CD4-positive, CD25-positive, alpha-beta regulatory T cell (primary cell): ENCODE measurements around the gene GPS1. TPM values are rescaled to one million over a fixed set of nuclear protein-coding genes. Genes with fewer than 3 reads are reported as not detected.

Experiments used
- ATAC-seq, 2 donors: fragments of 150-1000 bp; cut with Tn5 transposase; one replicate each; pipeline ENCODE4 v1.10.0; 2021; ENCODE audit warnings: low read depth in 2 of 2, moderate number of reproducible peaks in 2 of 2, moderate library complexity in 1 of 2
- DNase-seq, 3 donors: peaks; one replicate each; pipeline versions ENCODE4 v3.0.0 to v3.0.0-alpha.2; 2012 to 2022; ENCODE audit warnings: mixed read lengths in 1 of 3
- H3K27ac ChIP-seq: one replicate; pipeline ENCODE4 v1.7.0; 2013; ENCODE audit warnings: mild to moderate bottlenecking, low read length; ENCODE audit not compliant: insufficient read depth, poor library complexity, severe bottlenecking
- H3K27me3 ChIP-seq: one replicate; pipeline ENCODE4 v1.7.0; 2013; ENCODE audit warnings: low read length; ENCODE audit not compliant: control insufficient read depth, insufficient read depth
- H3K36me3 ChIP-seq: one replicate; pipeline ENCODE4 v1.7.0; 2013; ENCODE audit warnings: mild to moderate bottlenecking, low read length, moderate library complexity; ENCODE audit not compliant: control insufficient read depth, insufficient read depth
- H3K4me1 ChIP-seq: 2 replicates; pipeline ENCODE4 v1.7.0; 2013; ENCODE audit warnings: mild to moderate bottlenecking, low read length; ENCODE audit not compliant: insufficient read depth, control insufficient read depth, poor library complexity, severe bottlenecking
- H3K4me3 ChIP-seq: one replicate; pipeline ENCODE4 v1.7.0; 2013; ENCODE audit warnings: low read depth, mild to moderate bottlenecking, low read length, moderate library complexity
- H3K9me3 ChIP-seq, 2 experiments: 1 replicate in 1 of 2; 2 replicates in 1 of 2; pipeline ENCODE4 v1.7.0; 2013; ENCODE audit warnings: low read length in 2 of 2, mild to moderate bottlenecking in 1 of 2, moderate library complexity in 1 of 2; ENCODE audit not compliant: control insufficient read depth in 2 of 2
- H3K27ac Mint-ChIP-seq, 3 donors: one replicate each; pipeline ENCODE4 v1.8.0; 2020 to 2022; ENCODE audit warnings: mild to moderate bottlenecking in 3 of 3, mixed read lengths in 3 of 3, moderate library complexity in 2 of 3
- H3K27me3 Mint-ChIP-seq: one replicate; pipeline ENCODE4 v1.8.0; 2022; ENCODE audit warnings: mild to moderate bottlenecking, mixed read lengths
- H3K36me3 Mint-ChIP-seq: one replicate; pipeline ENCODE4 v1.8.0; 2020; ENCODE audit warnings: mixed read lengths
- H3K4me1 Mint-ChIP-seq, 4 donors: one replicate each; pipeline ENCODE4 v1.8.0; 2020 to 2022; ENCODE audit warnings: mixed read lengths in 4 of 4, mild to moderate bottlenecking in 1 of 4
- H3K4me3 Mint-ChIP-seq, 4 donors: one replicate each; pipeline ENCODE4 v1.8.0; 2020 to 2022; ENCODE audit warnings: mild to moderate bottlenecking in 4 of 4, mixed read lengths in 4 of 4, moderate library complexity in 3 of 4
- H3K9me3 Mint-ChIP-seq, 7 donors: one replicate each; pipeline ENCODE4 v1.8.0; 2020 to 2022; ENCODE audit warnings: mixed read lengths in 7 of 7, mild to moderate bottlenecking in 3 of 7, moderate library complexity in 2 of 7
- polyA plus RNA-seq, 4 donors: library from polyadenylated mRNA; unstranded; fragments of 300-500 nt; fragmentation: Illumina TruSeq; gene quantifications; one replicate each; pipeline ENCODE4 v1.2.3, GENCODE V29; 2021
- total RNA-seq: library from RNA; stranded (reverse); gene quantifications from one replicate; pipeline ENCODE4 v1.2.3, GENCODE V29; 2022

GPS1 gene
- total and polyA plus RNA-seq, 5 donors from 2014 or later, result 87.5 to 170 (median 153) TPM

DNA sequence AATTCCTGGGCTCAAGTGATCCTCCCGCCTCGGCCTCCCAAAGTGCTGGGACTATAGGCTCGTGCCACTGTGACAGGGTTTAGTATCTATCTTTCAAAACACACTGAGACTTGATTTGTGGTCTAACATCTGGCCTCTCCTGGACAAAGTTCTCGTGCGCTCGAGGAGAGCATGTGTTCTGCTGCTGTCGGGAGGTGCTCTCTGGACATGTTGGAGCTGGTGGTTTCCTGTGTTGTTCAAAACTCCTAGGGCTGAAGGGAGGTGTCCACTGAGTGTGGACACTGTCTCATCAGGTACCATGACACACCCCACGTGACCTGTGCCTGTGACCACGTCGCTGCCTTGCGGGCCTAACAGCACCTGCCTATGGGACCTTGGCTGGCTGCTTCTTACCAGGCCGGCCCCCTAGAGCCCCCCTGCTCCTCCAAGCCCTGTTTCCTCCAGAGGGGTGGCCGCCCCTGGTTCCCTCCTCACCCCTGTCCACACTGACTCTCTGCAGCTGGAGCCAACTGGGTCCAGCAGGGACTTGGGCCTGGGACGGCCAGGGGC is 5.7 kb upstream of the GPS1 start:
- Mint-ChIP-seq H3K27ac (no peak overlapping the region), H3K36me3 (peaks cover 7% of the 10 kb centered on the region), H3K4me3 (peak overlapping the region in 1 of 4 donors; percentile 52), H3K9me3 (peaks cover 0 to 1% (median 0%) of the 10 kb centered on the region in 7 donors), H3K27me3 (no peaks in the 10 kb centered on the region), H3K4me1 (peaks cover 0 to 15% (median 3%) of the 10 kb centered on the region in 4 donors)
- ATAC-seq (no peak), DNase-seq (no peak)
- H3K4me3 ChIP-seq, result no peak overlapping the region
- H3K4me1 ChIP-seq, result peaks cover 4% of the 10 kb centered on the region
- no peaks in the 10 kb centered on the region for H3K36me3 ChIP-seq
- no peak overlapping the region for H3K27ac ChIP-seq
- no peaks in the 10 kb centered on the region for H3K27me3 ChIP-seq
- H3K9me3 ChIP-seq, result no peaks in the 10 kb centered on the region

DNA sequence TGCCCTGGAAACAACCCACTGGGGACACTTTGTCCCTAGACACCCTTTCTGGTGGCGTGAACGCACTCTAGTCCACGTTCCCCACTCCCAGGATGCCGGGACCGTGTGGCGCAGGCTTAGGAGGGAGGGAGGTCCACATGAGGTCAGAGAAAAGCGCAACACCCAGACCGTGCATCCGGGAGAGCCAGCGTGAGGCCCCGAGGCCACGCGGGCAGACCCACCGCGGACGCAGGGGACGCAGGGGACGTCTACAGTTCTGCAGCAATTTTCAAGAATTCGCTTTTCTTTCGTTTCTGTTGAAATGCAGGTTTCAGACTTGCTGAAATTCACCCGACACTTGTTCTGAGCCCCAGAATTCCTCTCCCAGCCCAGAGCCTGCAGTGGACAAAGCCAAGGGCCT is 4.8 kb upstream of the GPS1 start:
- Mint-ChIP-seq H3K27ac (no peak overlapping the region), H3K27me3 (no peaks in the 10 kb centered on the region), H3K4me1 (peaks cover 0 to 15% (median 3%) of the 10 kb centered on the region in 4 donors), H3K36me3 (peaks cover 7% of the 10 kb centered on the region), H3K9me3 (peaks cover 0 to 1% (median 0%) of the 10 kb centered on the region in 7 donors), H3K4me3 (peak overlapping the region in 2 of 4 donors; percentile 52 to 74)
- ATAC-seq (no peak), DNase-seq (no peak)
- no peaks in the 10 kb centered on the region for H3K36me3 ChIP-seq
- peaks cover 6% of the 10 kb centered on the region for H3K4me1 ChIP-seq
- H3K27me3 ChIP-seq, result no peaks in the 10 kb centered on the region
- no peaks in the 10 kb centered on the region for H3K9me3 ChIP-seq
- H3K4me3 ChIP-seq, result no peak overlapping the region
- H3K27ac ChIP-seq, result no peak overlapping the region

DNA sequence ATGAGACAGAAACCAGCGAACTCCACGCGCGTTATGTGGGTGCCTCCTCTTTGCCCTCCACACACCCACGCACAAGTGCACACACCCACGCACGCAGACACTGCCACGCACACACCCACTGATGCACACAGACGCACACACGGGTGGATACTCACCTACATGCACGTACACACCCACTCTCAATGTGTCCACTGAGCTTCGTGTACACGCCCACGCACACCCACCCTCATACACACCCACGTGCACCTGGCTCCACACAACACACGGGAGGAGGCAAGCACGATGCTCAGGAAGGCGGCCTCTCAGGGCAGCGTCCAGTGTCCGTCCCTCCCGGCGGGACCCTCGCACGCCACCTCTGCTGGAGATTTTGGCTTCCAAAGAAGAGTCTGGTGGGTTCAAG is 4.3 kb upstream of the GPS1 start:
- Histone ChIP-seq H3K4me3 (no peak overlapping the region), H3K36me3 (no peaks in the 10 kb centered on the region), H3K4me1 (peaks cover 8% of the 10 kb centered on the region), H3K27ac (no peak overlapping the region), H3K9me3 (no peaks in the 10 kb centered on the region), H3K27me3 (no peaks in the 10 kb centered on the region)
- Mint-ChIP-seq H3K27me3 (no peaks in the 10 kb centered on the region), H3K4me1 (peaks cover 0 to 15% (median 3%) of the 10 kb centered on the region in 4 donors), H3K4me3 (peak overlapping the region in 3 of 4 donors; percentile 52 to 83 (median 66)), H3K36me3 (peaks cover 7% of the 10 kb centered on the region), H3K9me3 (peaks cover 0 to 1% (median 0%) of the 10 kb centered on the region in 7 donors), H3K27ac (peak overlapping the region in 1 of 3 donors; percentile 52)
- no peak for DNase-seq
- ATAC-seq, result no peak

DNA sequence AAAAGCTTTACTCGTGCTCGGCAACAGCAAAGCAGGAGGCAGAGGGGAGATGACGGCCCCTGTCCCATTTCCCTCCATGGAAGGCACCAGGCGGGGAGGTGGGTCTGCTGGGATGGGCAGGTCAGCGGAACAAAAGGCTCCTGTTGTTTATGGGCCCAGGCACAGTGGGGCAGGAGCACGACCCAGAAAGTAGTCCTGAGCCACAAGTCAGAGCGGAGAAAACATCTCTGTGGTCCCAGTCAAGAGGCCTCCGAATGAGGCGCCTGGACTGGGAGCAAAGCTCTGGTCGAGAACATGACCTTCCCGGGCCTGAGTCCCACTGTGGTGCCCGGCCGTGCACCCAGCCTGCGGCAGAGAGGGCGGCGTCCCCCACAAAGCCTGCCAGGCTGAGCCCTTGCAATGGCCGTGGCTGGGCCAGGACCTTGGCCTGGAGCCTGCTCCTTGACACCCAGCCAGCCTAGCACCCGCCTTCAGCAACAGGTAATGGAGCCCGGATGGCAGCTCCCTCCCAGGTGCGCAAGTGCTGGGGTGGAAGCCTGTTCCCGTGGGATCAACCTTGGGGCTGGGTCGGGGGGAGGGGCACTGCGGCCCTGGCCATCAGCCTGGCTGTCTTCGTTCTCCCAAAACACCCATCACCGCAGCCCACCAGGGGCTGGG is 3.7 kb upstream of the GPS1 start:
- H3K36me3 Mint-ChIP-seq, result peaks cover 7% of the 10 kb centered on the region
- H3K4me1 Mint-ChIP-seq, result peaks cover 0 to 20% (median 5%) of the 10 kb centered on the region in 4 donors
- Histone ChIP-seq H3K9me3 (no peaks in the 10 kb centered on the region), H3K4me3 (no peak overlapping the region), H3K27ac (no peak overlapping the region), H3K4me1 (peaks cover 14% of the 10 kb centered on the region), H3K27me3 (no peaks in the 10 kb centered on the region), H3K36me3 (no peaks in the 10 kb centered on the region)
- ATAC-seq, result no peak
- no peaks in the 10 kb centered on the region for H3K27me3 Mint-ChIP-seq
- no peak for DNase-seq
- H3K9me3 Mint-ChIP-seq, result peaks cover 0 to 1% (median 0%) of the 10 kb centered on the region in 7 donors
- no peak overlapping the region for H3K27ac Mint-ChIP-seq
- H3K4me3 Mint-ChIP-seq, result peak overlapping the region in 3 of 4 donors; percentile 52 to 83 (median 66)

DNA sequence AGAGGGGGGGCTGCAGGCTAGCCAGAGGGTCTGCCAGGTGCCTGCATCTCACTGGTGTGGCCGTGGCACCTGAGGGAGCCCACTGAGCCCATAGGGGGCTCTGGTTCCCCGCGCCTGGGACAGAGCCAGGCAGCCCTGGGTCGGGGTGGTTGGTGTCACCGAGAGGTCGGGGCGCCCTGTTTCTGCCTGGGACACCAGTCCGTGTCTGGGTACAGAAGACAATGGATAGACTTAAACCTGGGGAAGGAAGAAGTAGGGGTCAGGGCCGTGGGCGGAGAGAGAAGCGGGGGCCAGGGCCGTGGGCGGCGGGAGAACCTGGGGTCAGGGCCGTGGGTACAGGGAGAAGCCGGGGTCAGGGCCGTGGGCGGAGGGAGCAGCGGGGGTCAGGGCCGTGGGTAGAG is 3.1 kb upstream of the GPS1 start:
- ATAC-seq (no peak), DNase-seq (no peak)
- Histone ChIP-seq H3K27me3 (no peaks in the 10 kb centered on the region), H3K36me3 (no peaks in the 10 kb centered on the region), H3K4me3 (no peak overlapping the region), H3K9me3 (no peaks in the 10 kb centered on the region), H3K4me1 (peaks cover 20% of the 10 kb centered on the region), H3K27ac (no peak overlapping the region)
- Mint-ChIP-seq H3K9me3 (peaks cover 0 to 1% (median 0%) of the 10 kb centered on the region in 7 donors), H3K4me1 (peaks cover 0 to 24% (median 6%) of the 10 kb centered on the region in 4 donors), H3K27ac (no peak overlapping the region), H3K4me3 (peak overlapping the region in 1 of 4 donors; percentile 52), H3K36me3 (peaks cover 7% of the 10 kb centered on the region), H3K27me3 (no peaks in the 10 kb centered on the region)

DNA sequence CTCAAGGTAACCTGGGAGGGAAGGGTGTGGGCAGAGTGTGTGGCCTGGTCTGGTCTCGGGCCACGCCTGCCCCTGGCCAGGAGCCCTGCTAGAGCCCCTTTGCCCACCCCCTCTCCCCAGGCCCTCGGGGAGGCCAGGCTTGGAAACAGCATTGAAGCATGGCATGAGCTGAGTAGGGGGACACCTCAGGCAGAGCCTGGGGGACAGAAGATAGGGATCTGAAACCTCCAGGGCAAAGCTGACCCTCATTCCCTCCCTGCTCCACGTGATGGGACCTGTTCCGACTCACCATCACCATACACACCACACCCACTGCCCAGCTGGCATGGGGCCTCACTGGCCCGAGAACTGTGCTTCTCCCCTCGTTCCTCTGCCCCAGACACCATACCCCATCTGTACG is 2.6 kb upstream of the GPS1 start:
- Histone ChIP-seq H3K36me3 (peaks cover 4% of the 10 kb centered on the region), H3K9me3 (no peaks in the 10 kb centered on the region), H3K27ac (no peak overlapping the region), H3K4me1 (peaks cover 23% of the 10 kb centered on the region), H3K4me3 (no peak overlapping the region), H3K27me3 (no peaks in the 10 kb centered on the region)
- Mint-ChIP-seq H3K36me3 (peaks cover 7% of the 10 kb centered on the region), H3K9me3 (peaks cover 0 to 1% (median 0%) of the 10 kb centered on the region in 7 donors), H3K4me1 (peaks cover 0 to 24% (median 6%) of the 10 kb centered on the region in 4 donors), H3K4me3 (peak overlapping the region in 1 of 4 donors; percentile 11), H3K27me3 (no peaks in the 10 kb centered on the region), H3K27ac (no peak overlapping the region)
- ATAC-seq (no peak), DNase-seq (no peak)

DNA sequence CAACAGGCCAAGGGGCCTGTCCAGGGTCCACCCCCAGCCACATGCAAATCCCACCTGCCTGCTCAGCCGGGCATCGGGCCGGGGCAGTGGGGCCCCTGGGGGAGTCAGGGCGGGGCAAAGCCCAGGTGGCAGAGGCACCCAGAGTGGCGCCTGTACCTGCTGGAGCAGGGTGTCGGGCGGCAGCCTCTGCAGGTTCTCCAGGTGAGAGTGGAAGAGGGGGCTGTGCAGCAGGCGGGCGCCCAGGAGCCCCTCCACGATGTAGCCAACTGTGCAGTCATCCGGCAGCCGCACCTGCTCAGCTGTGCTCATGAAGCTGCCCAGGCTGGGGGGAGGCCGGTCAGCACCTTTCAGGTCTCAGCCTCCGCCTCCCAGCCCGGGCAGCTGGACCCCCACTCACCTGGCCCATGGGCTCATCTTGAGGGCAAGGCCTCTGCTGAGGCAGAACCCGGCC is 2.2 kb upstream of the GPS1 start:
- Mint-ChIP-seq H3K27me3 (no peaks in the 10 kb centered on the region), H3K27ac (no peak overlapping the region), H3K4me3 (peak overlapping the region in 2 of 4 donors; percentile 47 to 84), H3K36me3 (peaks cover 7% of the 10 kb centered on the region), H3K9me3 (peaks cover 0 to 1% (median 0%) of the 10 kb centered on the region in 7 donors), H3K4me1 (peaks cover 0 to 24% (median 6%) of the 10 kb centered on the region in 4 donors)
- Histone ChIP-seq H3K4me1 (peaks cover 23% of the 10 kb centered on the region), H3K4me3 (no peak overlapping the region), H3K36me3 (peaks cover 4% of the 10 kb centered on the region), H3K27ac (no peak overlapping the region), H3K9me3 (no peaks in the 10 kb centered on the region), H3K27me3 (no peaks in the 10 kb centered on the region)
- DNase-seq (no peak), ATAC-seq (no peak)
